Fibroblast of pulmonary artery (primary cell): ENCODE measurements around the gene UGGT1.

Experiments
- DNase-seq: peaks from one replicate; pipeline ENCODE4 v3.0.0-alpha.2; 2010; ENCODE audit warnings: low read depth
- H3K4me3 ChIP-seq: replicated peaks from 2 replicates; pipeline ENCODE4 v1.5.1; 2011; ENCODE audit warnings: low read depth, mild to moderate bottlenecking, control low read depth, low read length, moderate library complexity
- CTCF ChIP-seq: IDR thresholded peaks from 2 replicates; pipeline ENCODE4 v1.5.1; 2011; ENCODE audit warnings: mild to moderate bottlenecking, control low read depth, low read length, inconsistent platforms; ENCODE audit errors: missing control alignments

Gene UGGT1

DNA sequence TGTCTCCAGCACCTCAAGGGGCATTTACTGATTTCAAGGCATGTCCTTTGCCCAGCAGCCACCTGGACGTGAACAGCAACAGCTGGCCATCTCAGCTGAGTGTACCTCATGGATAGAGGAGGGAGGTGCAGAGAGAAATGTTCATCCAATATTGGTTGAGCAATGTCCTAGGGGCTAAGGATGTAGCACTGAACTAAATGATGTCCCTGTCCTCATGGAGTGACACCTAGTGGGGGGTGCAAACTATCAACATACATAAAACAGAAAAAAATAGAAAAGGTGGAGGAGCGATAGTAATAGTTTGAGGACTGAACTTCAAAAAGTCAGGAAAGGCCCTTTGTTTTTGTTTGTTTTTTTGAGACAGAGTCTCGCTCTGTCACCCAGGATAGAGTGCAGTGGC, 4.8 kb upstream of the UGGT1 start:
- no peak overlapping the region for H3K4me3 ChIP-seq
- TF ChIP-seq CTCF = no peak
- no peak for DNase-seq

GRCh38 chr2:128090575-128090944, 440 bp upstream of the UGGT1 start:
- TF ChIP-seq CTCF = no peak
- H3K4me3 ChIP-seq = peak overlapping the region; percentile 86
- no peak for DNase-seq

DNA sequence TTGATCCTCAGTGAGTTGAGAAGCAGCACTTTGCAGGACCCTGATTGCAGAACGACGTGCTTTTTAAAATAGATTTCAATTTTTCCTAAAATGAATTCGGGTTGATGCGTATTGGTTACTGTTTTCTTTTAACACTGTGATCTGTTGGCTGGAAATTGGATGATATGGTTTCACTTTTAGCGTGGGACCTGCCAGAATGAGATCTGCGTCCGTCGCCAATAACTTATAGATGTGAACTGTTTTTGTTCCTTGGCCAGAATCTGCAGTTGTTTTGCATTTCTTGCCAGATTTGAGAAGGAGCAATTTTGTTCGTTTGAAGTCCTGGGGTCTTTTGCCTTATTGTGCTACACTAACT, 703 bp downstream of the UGGT1 start:
- no peak for TF ChIP-seq CTCF
- H3K4me3 ChIP-seq = peak overlapping the region; percentile 86
- peak; percentile 25 for DNase-seq

GRCh38 chr2:128092656-128093055, 1.7 kb downstream of the UGGT1 start:
- DNase-seq = no peak
- no peak for TF ChIP-seq CTCF
- peak overlapping the region; percentile 86 for H3K4me3 ChIP-seq

- no peak for TF ChIP-seq CTCF
- no peak overlapping the region for H3K4me3 ChIP-seq
- DNase-seq = no peak
Observed at GRCh38 chr2:128093762-128094161, 2.8 kb downstream of the UGGT1 start.

GRCh38 chr2:128095201-128095600, 4.2 kb downstream of the UGGT1 start:
- H3K4me3 ChIP-seq = no peak overlapping the region
- TF ChIP-seq CTCF = no peak
- no peak for DNase-seq

GRCh38 chr2:128103407-128103806, 12.4 kb downstream of the UGGT1 start:
- DNase-seq = no peak

More at GRCh38 chr2:128103407-128103806, 12.4 kb downstream of the UGGT1 start:
- no peak overlapping the region for H3K4me3 ChIP-seq
- TF ChIP-seq CTCF = no peak
